ENCODE measurements around the gene PEX26. TPM values are rescaled to one million over a fixed set of nuclear protein-coding genes. Genes with fewer than 3 reads are reported as not detected.

Gene PEX26
- total and polyA plus RNA-seq, 9 donors = 13.0 to 33.4 (median 23.5) TPM

GRCh38 chr22:18093661-18094060, 15.9 kb downstream of the PEX26 start:
- Histone ChIP-seq H3K36me3 (no peaks in the 10 kb centered on the region), H3K4me3 (no peak overlapping the region), H3K27me3 (no peaks in the 10 kb centered on the region), H3K4me1 (ENCODE audit: insufficient read depth) (peaks cover 5% of the 10 kb centered on the region), H3K9me3 (no peaks in the 10 kb centered on the region), H3K27ac (no peak overlapping the region)
- 92 to 97% (median 94%) methylated on average over 6 of the region's 6 CpGs for WGBS, 3 donors
- intact Hi-C loops (cut with DNase I) = no loop called here
- DNase-seq = no peak
- TF ChIP-seq, protein P1, sequence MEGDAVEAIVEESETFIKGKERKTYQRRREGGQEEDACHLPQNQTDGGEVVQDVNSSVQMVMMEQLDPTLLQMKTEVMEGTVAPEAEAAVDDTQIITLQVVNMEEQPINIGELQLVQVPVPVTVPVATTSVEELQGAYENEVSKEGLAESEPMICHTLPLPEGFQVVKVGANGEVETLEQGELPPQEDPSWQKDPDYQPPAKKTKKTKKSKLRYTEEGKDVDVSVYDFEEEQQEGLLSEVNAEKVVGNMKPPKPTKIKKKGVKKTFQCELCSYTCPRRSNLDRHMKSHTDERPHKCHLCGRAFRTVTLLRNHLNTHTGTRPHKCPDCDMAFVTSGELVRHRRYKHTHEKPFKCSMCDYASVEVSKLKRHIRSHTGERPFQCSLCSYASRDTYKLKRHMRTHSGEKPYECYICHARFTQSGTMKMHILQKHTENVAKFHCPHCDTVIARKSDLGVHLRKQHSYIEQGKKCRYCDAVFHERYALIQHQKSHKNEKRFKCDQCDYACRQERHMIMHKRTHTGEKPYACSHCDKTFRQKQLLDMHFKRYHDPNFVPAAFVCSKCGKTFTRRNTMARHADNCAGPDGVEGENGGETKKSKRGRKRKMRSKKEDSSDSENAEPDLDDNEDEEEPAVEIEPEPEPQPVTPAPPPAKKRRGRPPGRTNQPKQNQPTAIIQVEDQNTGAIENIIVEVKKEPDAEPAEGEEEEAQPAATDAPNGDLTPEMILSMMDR (IDR thresholded peaks at IDR 0.05) = no peak
- no peak for TF ChIP-seq POLR2A (IDR thresholded peaks at IDR 0.05)
- TF ChIP-seq EP300 (IDR thresholded peaks at IDR 0.05) = no peak

GRCh38 chr22:18095101-18095805, 17.5 kb downstream of the PEX26 start:
- H3K27ac ChIP-seq = no peak overlapping the region
- no peaks in the 10 kb centered on the region for H3K27me3 ChIP-seq
- H3K4me3 ChIP-seq = no peak overlapping the region
- TF ChIP-seq POLR2A (IDR thresholded peaks at IDR 0.05) = no peak
- TF ChIP-seq, protein P1 (IDR thresholded peaks at IDR 0.05) = no peak
- no peak for TF ChIP-seq EP300 (IDR thresholded peaks at IDR 0.05)
- H3K9me3 ChIP-seq = no peaks in the 10 kb centered on the region
- intact Hi-C loops (cut with DNase I) = no loop called here
- 94 to 95% (median 95%) methylated on average over 8 of the region's 8 CpGs for WGBS, 3 donors
- peaks cover 2% of the 10 kb centered on the region for H3K4me1 ChIP-seq (ENCODE audit: insufficient read depth)
- no peak for DNase-seq
- no peaks in the 10 kb centered on the region for H3K36me3 ChIP-seq

- Histone ChIP-seq H3K27ac (no peak overlapping the region), H3K9me3 (no peaks in the 10 kb centered on the region), H3K27me3 (no peaks in the 10 kb centered on the region), H3K4me1 (ENCODE audit: insufficient read depth) (no peaks in the 10 kb centered on the region), H3K4me3 (no peak overlapping the region), H3K36me3 (no peaks in the 10 kb centered on the region)
- 60 to 74% (median 65%) methylated on average over 3 of the region's 3 CpGs for WGBS, 3 donors
- no peak for TF ChIP-seq POLR2A (IDR thresholded peaks at IDR 0.05)
- TF ChIP-seq, protein P1 (IDR thresholded peaks at IDR 0.05) = no peak
- no peak for TF ChIP-seq EP300 (IDR thresholded peaks at IDR 0.05)
- no peak for DNase-seq
- intact Hi-C loops (cut with DNase I) = no loop called here
These were observed 19.0 kb downstream of the PEX26 start for GRCh38 chr22:18096823-18097222.

GRCh38 chr22:18100781-18101180, 23.0 kb downstream of the PEX26 start:
- 92 to 93% (median 92%) methylated on average over 3 of the region's 3 CpGs for WGBS, 3 donors
- TF ChIP-seq POLR2A (IDR thresholded peaks at IDR 0.05) (no peak), EP300 (IDR thresholded peaks at IDR 0.05) (no peak)
- TF ChIP-seq, protein P1 (IDR thresholded peaks at IDR 0.05) = no peak
- no peaks in the 10 kb centered on the region for H3K27me3 ChIP-seq
- no peak for DNase-seq
- H3K4me3 ChIP-seq = no peak overlapping the region
- intact Hi-C loops (cut with DNase I) = no loop called here
- H3K4me1 ChIP-seq (ENCODE audit: insufficient read depth) = no peaks in the 10 kb centered on the region
- no peaks in the 10 kb centered on the region for H3K9me3 ChIP-seq
- H3K27ac ChIP-seq = no peak overlapping the region
- H3K36me3 ChIP-seq = no peaks in the 10 kb centered on the region

Data from ovary (tissue), 9 donors.